GM21723 (cell line): ENCODE results near the gene LEO1.

Experiments
- ATAC-seq: cut with Tn5 transposase; IDR thresholded peaks from one replicate; pipeline ENCODE4 v1.9.1; 2021; ENCODE audit warnings: mild to moderate bottlenecking, moderate library complexity; ENCODE audit not compliant: unreplicated experiment

Gene LEO1

GRCh38 chr15:51971375-51972133, at the start of gene LEO1:
TSS of gene LEO1 (minus strand) at chr15:51971778. CDS start at chr15:51971745, 33 bp downstream.
- ATAC-seq = peak; percentile 87

- ATAC-seq = peak; percentile 25
Measured at GRCh38 chr15:52021128-52021671, 49.6 kb upstream of the LEO1 start.

GRCh38 chr15:52020221-52021085, 48.9 kb upstream of the LEO1 start:
- ATAC-seq = no peak

GRCh38 chr15:52019394-52020220, 48.0 kb upstream of the LEO1 start:
- peak; percentile 56 for ATAC-seq

GRCh38 chr15:52018693-52019393, 47.3 kb upstream of the LEO1 start, which contains the start of gene MAPK6:
TSS of gene MAPK6 (plus strand) at chr15:52019219. CDS start at chr15:52046461, 27,242 bp downstream.
- ATAC-seq = peak; percentile 70

- ATAC-seq = no peak
Measured at GRCh38 chr15:52018244-52018643, 46.7 kb upstream of the LEO1 start.

- ATAC-seq = no peak
Measured at GRCh38 chr15:52016316-52016715, 44.7 kb upstream of the LEO1 start.

GRCh38 chr15:52014616-52015015, 43.0 kb upstream of the LEO1 start:
- no peak for ATAC-seq

- no peak for ATAC-seq
Measured at GRCh38 chr15:52013151-52013791, 41.7 kb upstream of the LEO1 start.

GRCh38 chr15:52012210-52012609, 40.6 kb upstream of the LEO1 start:
- no peak for ATAC-seq

- no peak for ATAC-seq
Measured at GRCh38 chr15:52011711-52012144, 40.1 kb upstream of the LEO1 start.

GRCh38 chr15:52010633-52011595, 39.3 kb upstream of the LEO1 start:
- ATAC-seq = no peak

GRCh38 chr15:52008698-52009434, 37.3 kb upstream of the LEO1 start:
- peak; percentile 32 for ATAC-seq

GRCh38 chr15:52008359-52008697, 36.8 kb upstream of the LEO1 start:
- ATAC-seq = no peak

- peak; percentile 33 for ATAC-seq
Measured at GRCh38 chr15:52006702-52007340, 35.2 kb upstream of the LEO1 start.

GRCh38 chr15:52005748-52006701, 34.4 kb upstream of the LEO1 start:
- peak; percentile 76 for ATAC-seq
